HG03139 (cell line): ENCODE measurements around the gene OPRL1.
A peak's percentile ranks its signal among the peaks of the same experiment; 100 is the strongest.

Experiments used
- ATAC-seq: cut with Tn5 transposase; IDR thresholded peaks from one replicate; pipeline ENCODE4 v1.9.1; 2021; ENCODE audit not compliant: unreplicated experiment

The OPRL1 gene

DNA sequence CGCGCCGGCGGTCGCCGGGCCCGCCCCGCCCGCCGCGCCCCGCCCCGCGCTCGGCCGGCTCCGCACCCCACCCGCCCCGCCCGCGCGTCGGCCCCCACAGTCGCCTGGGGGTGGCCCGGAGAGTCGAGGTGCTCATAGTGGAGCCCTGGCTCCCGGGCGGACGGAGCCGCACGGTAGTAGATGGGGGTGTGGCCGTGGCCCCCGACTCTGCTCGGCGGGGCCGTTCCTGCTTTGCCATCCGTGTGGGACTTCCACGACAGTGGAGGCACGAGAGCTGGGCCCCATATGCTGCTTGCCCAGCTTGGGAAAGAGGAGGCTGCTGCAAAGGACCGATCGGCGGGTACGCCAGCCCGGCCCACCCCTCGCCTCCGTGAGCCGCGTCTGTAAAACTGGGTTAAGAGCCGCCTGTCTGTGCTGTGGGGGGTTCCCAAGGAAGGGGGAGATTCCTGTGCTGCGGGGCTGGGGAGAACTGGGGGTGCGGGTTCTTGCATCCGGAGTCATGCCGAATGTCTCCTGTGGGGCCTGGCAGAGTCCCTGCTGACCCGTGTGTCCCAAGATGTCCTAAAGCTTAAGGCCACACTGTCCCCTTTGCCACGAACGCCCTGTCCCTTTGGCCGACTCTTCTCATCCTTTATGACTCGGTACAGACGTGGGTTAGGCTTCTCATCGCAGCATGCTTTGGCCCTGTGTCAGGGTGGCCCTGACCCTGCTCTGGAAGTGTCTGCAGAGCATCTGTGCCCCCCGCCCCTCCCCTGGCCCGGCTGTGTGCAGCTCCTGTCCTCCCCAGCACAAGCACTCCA lies at the start of gene OPRL1:
TSS of gene OPRL1 (plus strand) at position 70 of the 800 bp plus-strand sequence. CDS start 12,639 bp downstream, outside the sequence.
- ATAC-seq, result no peak

DNA sequence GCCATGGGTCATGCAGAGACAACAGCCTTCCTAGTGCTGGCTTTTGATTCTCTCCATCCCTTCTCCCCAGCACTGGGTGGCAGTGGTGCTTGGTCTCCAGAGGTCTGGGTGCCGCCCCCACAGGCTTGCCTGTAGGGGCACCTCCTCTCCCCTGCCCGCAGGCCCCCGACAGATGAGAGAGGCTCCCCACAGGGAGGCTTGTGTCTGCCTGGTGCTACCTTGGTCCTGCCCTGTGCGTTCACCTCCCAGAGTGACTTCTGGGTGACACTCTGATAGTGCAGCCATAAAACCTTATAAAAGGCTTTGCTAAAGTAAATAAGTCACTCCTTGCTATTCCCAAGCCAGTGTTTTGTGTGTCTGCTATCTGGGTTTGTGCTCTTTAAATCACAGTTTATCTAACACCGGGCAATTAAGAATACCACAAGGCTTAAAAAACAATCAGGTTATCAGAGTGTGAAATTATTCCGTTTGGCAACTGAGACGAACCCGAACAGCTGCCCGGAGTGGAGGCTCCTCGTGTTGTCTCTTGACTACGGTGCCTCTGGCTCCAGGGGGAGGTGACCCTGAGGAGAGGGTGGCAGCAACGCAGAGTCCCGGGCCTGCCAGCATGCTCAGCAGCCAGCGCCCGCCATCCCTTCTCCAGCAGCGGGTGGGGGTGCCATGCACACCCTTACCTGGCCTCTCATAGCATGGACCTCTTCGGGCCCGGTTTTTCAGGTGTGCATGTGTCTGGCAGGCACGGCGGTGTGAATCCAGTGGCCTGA lies 49.3 kb upstream of the OPRL1 start:
- no peak for ATAC-seq

DNA sequence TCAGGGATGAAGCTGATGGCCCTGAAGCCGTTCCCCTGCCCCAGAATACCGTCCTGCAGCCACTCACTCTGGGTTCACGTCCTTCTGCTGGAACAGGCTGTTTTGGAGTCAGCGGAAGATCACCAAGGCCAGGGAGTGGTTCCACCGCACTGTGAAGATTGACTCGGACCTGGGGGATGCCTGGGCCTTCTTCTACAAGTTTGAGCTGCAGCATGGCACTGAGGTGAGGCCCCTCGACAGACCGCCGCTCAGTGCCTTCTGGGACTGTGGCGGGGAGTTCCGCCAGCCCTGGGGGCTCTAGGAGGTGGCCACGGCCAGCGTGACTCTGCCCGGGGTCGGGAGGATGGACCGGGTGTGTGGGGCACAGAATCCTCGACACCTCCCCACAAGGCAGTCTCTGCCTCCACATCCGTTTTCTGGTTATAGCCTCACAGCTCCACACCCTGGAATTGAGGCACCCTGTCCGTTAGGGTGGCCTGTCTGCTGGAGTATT lies 48.0 kb upstream of the OPRL1 start:
- no peak for ATAC-seq

DNA sequence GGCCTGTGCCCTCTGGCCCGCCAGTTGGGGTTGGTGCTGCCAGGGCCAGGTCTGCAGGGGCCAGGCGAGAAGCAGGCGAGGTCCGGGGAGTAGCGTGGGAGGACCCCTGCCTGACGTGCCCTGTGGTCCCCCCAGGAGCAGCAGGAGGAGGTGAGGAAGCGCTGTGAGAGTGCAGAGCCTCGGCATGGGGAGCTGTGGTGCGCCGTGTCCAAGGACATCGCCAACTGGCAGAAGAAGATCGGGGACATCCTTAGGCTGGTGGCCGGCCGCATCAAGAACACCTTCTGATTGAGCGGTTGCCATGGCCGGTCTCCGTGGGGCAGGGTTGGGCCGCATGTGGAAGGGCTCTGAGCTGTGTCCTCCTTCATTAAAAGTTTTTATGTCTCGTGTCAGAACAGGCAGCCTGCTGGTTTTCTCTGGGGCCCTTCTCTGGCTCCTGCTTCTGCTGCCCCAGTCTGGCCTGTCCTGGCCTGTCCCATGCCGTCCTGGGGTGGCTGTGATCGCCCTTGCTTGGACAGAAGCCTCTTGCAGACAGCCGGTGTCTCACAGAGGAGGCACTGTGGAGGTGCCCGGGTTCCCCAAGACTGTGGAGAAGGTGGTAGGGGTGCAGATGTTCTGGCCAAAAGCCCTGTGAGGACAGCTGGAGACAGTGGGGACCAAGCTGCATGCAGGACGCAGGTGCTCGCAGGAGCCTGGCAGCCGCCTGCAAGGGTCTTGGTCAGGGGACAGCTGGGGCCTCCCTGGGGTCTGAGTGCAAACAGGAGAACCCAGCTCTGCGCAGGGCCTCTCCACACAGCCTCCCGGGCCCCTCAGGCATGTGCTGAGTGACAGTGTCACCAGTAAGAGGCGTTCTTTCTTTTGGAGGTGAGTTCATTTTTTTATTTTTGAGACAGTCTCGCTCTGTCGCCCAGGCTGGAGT lies 46.9 kb upstream of the OPRL1 start:
- ATAC-seq, result no peak

DNA sequence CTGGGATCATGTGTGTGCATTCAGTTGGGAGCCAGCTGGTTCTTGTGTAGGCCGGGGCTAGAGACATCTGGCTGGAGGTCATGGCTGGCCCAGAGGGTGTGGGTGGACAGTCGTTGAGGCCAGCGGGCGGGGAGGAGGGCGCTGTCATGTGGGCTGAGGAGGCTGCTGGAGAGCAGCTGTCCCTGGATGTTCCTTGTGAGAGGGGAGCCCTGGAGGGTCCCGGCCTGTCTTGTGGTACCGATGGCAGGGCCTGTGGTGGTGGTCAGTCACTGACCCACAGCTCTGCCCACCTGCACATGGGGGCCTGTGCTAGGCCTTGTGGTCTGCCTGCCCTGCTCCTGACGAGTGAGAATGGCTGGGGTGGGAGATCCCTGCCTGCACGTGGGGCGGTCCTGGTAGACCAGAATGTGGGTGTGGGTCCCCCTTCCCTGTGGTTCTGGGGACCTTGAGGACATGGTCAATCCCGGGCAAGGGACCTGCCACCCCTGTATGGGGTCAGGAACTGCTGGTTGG lies 45.8 kb upstream of the OPRL1 start:
- no peak for ATAC-seq

DNA sequence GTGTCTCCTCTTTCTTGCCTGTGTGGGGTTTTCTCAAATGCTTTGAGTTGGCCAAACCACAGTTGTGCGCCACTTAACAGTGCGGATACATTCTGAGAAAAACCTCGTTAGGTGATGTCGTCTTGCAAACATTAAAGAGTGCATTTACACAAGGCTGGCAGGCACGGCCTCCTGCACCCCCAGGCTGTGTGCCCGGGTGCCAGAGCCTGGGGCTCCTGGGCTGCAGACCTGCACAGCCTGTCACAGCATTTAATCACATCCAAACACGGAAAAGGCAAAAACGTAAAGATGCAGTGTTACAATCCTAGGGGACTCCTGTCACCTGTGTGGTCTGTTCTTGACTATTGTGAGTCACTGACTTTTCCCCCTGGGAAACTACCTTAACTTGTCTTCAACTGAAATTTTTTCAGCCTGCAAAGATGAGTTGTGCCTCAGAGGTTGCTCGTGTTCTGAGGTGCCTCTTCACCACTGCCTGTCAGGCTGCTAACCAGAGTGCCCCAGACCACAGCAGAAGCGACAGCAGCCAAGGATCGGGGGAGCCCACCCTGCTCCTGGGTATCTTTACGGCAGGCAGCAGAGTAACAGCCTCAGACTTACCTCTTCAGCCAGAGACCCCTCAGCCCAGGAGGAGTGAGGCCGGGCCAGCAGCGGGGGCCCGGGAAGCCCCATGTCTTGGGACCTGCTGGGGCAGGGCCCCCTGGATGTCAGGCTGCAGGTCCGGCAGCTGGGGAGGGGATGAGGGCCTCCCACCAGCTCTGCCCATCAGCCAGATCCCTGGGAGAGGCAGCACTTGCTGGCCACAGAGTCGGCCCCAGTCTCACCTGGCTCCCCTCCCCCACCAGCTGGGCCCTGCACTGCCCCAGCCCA lies 44.6 kb upstream of the OPRL1 start:
- no peak for ATAC-seq

DNA sequence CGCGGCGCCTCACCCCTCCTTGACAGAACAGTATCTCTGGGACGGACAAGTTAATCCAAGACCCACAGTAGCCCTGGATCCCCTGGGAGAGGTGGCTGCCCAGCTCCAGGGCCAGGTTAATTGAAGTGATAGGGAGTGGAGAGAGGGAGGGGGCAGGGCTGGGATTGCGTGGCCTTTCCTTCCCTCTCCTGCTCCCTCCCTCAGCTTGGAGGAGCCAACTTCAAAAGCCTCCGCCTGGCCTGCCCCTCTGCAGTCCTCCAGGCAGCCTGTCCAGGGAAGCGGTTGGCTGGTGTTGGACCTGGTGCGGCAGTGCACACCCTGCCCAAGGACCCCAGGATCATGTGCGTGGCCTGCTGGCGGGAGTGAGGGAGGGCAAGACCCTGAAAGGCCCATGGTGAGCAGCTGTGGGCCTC lies 43.9 kb upstream of the OPRL1 start, which contains the start of gene C20orf204:
TSS of gene C20orf204 (plus strand) at position 250 of the 413 bp plus-strand sequence. CDS start at position 392, 142 bp downstream.
- ATAC-seq, result no peak

DNA sequence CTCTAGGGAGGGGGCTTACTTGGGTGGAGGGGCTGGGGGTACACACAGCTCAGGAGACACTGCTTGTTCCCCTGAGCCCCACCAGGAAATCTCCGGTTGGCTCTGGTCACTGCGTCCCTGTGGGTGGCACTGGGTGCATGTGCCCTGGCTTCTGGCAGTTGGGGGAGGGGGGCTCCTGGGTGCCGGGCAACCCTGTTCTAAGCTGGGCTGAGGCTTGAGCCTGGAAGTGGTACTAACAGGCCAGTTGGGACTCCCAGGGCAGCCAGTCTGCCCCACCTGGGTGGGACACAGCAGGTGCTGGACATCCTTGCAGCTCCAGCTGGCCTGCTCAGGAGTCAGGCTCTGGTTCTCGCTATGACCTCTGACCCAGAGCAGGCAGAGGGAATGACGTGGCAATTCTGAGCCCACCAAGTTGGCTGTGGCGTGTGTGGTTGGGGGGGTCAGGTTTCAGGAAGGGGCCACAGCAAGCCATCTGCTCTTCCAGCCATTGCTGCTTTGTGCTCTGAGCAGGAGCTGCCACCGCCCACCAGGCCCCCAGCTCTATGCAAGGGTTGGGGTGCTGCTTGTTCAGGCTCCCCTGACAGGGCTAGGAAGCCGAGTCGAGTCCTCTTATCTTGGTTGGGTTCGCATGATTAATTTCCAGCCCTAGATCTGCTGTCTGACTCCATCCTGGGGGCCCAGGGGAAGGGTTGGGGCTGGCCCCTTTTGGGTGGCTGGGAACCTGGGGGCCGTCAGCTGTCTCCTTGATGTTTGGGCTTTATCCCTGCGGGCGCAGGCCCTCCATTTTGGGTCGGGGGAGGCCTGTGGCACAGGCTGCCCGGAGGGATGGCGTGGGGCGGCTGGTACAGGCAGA lies 43.3 kb upstream of the OPRL1 start:
- no peak for ATAC-seq

DNA sequence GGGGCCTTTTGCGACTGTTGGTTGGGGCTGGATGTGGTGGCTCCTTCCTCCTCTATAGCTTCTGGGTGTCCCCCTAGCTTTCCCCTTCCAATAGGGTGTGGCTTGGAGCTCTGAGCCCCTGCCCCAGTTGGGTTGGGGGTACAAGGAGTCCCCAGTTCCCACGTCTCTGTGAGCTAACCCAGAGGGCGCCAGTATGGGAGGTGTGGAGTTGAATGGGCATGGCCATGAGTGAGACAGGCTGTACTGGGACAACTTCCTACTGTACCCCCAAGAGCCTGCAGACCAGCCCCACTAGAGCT lies 42.7 kb upstream of the OPRL1 start:
- ATAC-seq, result no peak

DNA sequence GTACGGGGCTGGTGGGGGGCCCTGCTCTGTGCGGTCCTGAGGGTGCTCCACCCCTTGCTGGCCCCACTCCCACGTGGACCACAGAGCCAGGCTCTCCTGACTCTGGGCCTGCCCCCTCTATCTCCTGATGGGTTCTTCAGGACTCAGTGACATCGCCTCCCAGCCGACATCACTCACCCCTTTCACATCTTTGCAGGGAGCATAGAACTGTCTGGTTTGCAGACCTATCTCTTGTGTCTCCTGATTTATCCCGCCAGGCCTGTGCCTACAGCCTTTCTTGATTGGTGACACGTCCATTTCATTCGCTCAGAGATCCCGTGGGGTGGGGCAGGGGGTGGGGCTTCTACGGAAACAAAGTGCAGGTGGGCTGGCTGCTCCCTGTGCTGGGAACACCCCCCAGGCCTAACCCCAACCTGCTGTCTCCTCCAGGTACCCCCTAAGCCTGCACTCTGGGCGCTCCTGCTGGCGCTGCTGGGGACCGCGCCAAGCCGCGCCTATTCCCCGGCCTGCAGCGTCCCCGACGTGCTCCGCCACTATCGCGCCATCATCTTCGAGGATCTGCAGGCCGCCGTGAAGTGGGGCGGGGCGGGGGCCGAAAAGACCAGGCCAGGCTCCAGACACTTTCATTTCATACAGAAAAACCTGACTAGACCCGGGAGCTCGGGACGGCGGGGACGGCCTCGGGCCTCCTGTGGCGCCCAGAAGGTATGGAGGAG lies 42.2 kb upstream of the OPRL1 start:
- no peak for ATAC-seq

DNA sequence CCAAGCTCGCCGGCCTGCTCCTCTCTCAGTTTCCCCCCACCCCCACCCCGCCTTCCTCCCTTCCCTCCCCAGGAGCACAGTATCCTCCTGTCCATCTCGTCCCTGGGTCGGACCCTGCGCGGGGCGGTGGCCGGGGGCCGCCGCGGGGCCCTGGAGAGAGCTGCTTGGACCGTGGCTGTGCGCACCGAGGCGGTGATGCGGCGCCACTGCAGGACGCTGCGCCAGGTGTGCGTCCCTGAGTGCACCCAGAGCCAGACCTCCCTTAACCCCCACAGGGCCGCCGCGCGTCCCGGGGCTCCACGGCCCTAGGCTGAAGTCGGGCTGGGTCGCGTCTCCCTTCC lies 41.7 kb upstream of the OPRL1 start:
- peak; percentile 22 for ATAC-seq

DNA sequence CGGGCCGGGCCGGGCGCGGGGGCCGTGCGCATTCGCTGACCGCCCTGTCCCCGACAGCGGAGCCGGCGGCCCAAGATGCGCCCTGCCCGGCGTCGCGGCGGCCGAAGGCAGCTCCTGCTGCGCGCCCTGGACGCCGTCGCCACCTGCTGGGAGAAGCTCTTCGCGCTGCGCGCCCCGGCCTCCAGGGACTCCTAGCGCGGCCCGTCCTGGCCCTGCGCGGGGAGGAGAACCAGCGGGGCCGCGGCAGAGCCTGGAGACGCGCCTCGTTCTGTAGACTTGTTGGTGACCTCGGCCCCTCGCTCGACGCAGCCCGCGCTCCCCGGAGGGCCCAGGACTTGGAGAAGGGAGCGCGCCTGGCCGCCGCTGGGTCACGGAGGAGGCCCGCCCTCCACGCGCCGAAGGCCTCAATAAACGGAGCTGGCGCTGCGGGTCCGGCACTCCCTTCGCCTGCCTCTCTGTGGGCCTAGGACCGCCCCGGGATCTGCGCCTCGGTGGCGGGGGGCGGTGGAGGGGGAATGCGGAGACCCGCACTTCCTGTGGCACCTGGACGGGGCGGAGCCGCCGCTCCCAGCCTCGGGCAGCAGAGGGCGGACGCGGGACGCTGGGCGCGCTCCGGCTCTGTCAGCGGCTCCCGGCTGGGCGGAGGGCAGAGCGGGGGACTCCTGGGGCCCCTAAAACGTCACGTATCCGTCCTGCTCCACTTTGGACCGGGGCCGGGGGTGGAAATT lies 41.2 kb upstream of the OPRL1 start:
- ATAC-seq, result peak; percentile 36

DNA sequence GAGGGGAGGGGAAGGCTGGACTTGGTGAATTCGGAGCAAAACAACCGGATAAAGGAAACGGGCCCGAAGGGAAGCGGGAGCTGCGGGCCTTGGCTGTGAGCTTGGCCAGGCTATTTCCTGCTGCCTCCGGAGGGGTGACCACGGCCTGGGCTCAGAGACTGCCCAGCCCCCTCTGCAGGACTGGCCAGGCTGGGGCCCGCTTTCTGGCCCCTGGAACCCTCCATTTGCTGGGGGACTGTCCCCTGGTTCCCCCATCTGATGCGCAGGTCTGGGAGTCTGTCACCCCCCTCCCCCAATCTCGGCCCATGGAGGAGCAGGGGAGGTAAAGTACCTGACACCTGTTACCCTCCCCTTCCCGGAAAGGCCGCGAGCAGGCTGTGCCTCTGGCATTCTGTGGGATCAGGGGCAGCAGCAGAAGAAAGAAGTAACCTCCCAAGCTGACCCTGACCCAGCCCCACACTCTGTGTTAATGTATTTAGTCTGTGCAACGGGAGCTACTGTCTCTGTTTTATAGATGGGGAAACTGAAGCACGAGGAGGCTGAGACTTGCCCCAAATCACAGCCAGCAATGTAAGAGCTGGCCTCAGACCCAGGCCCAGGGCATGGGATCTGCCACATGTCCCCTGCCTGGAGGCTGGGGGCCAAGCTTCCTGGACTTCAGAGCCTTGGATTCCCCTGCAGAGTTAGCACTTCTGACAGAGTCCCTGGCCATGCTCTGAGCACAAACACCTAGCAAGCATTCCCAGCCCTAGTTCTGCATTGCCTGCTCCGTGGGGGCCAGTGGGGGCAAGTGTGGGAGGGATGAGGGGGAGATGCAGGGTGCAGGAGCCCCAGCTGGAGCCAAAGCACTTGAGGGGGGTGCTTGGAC lies 40.4 kb upstream of the OPRL1 start:
- no peak for ATAC-seq

DNA sequence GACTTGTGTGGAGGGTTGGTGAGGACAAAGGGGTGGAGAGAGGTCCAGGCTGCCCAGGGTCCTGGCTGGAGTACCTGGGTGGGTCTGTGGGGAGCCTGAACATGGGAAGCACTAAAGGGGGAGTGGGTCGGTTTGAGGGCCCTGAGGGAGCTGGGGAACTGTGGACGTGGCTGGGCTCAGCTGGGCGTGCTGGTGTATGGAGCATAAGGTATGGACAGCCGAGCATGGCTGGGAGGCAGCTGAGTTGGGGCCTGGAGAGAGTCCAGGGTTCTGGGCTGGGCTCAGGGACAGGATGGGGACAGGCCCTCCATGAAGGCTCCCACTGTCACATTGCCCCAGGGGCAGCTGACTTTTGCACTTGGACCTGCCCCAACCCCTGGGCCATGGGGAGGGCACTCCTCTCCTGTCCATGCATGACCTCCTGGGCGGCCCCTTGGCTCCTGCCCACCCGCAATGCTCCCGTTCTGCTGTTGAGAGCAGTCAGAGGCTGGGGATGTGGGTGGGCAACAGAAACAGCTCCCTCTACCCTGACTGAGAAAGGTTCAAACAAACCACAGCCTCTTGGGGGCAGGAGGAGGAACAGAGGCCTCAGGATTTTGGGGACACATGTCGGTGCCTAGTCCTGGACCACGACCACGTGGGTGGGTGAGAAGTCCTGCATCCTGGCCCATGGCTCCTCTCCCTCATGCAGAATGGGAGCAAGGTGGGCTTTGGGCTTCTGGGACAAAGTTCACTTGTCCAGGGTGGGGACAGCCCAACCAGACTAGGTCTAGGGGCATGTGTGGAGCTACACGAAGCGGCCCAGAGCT lies 39.4 kb upstream of the OPRL1 start:
- no peak for ATAC-seq

DNA sequence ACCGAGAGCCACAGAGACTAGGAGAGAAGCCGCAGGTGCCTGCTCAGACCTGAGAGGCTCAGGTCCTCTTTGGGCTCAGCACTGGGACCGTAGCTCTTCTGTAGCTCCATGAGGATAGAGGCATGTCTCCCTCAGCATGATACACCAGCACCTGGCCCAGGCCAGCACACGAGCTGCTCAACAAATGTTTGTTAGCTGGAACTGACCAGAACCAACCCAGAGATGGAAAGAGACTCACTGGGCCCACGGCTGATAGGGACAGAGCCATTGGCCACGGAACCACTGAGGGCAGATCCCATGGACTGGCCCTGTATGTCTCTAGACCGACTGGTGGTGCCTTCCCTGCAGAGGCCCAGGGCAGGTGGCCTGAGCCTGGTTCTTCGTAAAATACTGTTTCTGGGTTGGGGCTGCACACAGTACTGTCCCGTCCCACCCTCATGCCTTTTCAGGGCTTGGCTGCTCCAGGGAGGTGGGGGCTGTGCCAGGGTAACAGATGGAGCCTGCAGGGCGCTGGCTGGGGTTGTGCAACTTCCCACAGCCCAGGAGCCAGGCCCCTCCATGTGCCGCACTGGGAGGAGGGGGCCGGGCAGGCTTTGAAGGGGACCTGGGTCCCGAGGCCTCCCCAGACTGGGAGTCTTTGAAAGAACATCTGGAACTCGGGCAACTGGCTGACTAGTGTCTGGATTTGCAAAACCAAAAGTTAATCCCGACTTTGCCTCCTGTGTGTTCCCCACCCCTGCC lies 38.7 kb upstream of the OPRL1 start:
- no peak for ATAC-seq

DNA sequence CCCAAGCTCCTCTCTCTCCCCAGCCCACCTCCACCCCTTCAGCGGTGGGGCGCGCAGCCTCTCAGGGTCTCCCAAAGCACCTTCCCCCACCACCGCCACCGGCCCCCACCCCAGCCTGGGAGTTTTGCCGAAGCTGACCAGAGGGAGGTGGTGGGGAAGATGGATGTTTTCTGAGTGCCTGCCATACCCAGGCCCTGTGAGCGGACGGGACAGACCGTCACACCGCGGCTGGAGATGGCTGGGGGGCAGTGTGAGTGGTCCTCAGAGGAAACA lies 38.2 kb upstream of the OPRL1 start:
- ATAC-seq, result no peak
